Activated CD8-positive, alpha-beta T cell treated with anti-CD3 and anti-CD28 coated beads, Interleukin-2, amount 10 ng/mL, durations not matched to agents 7 days and 5 days (primary cell): Measurements from ENCODE around the gene IRF9. TPM values are rescaled to one million over a fixed set of nuclear protein-coding genes. Genes with fewer than 3 reads are reported as not detected.

Experiments used
- ATAC-seq: fragments of 150-1000 bp; cut with Tn5 transposase; one replicate; pipeline ENCODE4 v1.10.0; 2021; ENCODE audit warnings: moderate library complexity
- CTCF ChIA-PET: fragments of 350-600 bp; sonication (Branson Sonifier 250); formaldehyde crosslinking; loops from one replicate; lab custom pipeline; 2021; ENCODE audit warnings: antibody characterized with exemption; lab: Charles Lee
- POLR2A ChIA-PET: fragments of 350-600 bp; sonication (Branson Sonifier 250); formaldehyde crosslinking; loops from one replicate; lab custom pipeline; 2021; ENCODE audit warnings: antibody characterized with exemption; lab: Charles Lee
- DNase-seq: peaks from one replicate; pipeline ENCODE4 v3.0.0-alpha.2; 2020
- H3K27ac Mint-ChIP-seq: one replicate; pipeline ENCODE4 v1.8.0; 2021; ENCODE audit warnings: mild to moderate bottlenecking, mixed read lengths
- H3K27me3 Mint-ChIP-seq: one replicate; pipeline ENCODE4 v1.8.0; 2021; ENCODE audit warnings: low read depth, mixed read lengths
- H3K36me3 Mint-ChIP-seq: one replicate; pipeline ENCODE4 v1.8.0; 2021; ENCODE audit warnings: low read depth, mixed read lengths
- H3K4me1 Mint-ChIP-seq: one replicate; pipeline ENCODE4 v1.8.0; 2021; ENCODE audit warnings: low read depth, mixed read lengths
- H3K4me3 Mint-ChIP-seq: one replicate; pipeline ENCODE4 v1.8.0; 2021; ENCODE audit warnings: mild to moderate bottlenecking, mixed read lengths
- H3K9me3 Mint-ChIP-seq: one replicate; pipeline ENCODE4 v1.8.0; 2022; ENCODE audit warnings: mixed read lengths; ENCODE audit not compliant: insufficient read depth
- microRNA-seq: library from miRNA; unstranded; fragments of <30 nt; microRNA quantifications from one replicate; pipeline ENCODE4 v1.2.0, GENCODE V29; 2022
- total RNA-seq, 2 experiments: library from RNA; stranded (reverse); gene quantifications; one replicate each; pipeline ENCODE4 v1.2.3, GENCODE V29; 2021

The IRF9 gene
- total RNA-seq, 2 experiments from 2014 or later, result 221 to 242 TPM

DNA sequence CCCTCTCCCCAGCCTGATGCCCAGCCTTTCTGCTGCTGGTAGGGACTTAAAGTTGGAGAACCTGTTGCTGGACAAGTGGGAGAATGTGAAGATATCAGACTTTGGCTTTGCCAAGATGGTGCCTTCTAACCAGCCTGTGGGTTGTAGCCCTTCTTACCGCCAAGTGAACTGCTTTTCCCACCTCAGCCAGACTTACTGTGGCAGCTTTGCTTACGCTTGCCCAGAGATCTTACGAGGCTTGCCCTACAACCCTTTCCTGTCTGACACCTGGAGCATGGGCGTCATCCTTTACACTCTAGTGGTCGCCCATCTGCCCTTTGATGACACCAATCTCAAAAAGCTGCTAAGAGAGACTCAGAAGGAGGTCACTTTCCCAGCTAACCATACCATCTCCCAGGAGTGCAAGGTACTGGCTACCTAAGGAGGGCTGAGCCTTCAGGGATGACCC lies 46.1 kb downstream of the IRF9 start:
- ChIA-PET CTCF (interaction anchor here (1.0 kb wide), 1 partner anchor 101 kb away, joined by 3 read pairs; the partner anchor contains the start of gene CIDEB), POLR2A (interaction anchor here (1.0 to 4.1 kb wide), 3 partner anchors 8 to 93 kb away, joined by 3 to 23 read pairs (median 3); partner anchors contain the start of genes DCAF11 and TM9SF1)
- H3K4me3 Mint-ChIP-seq, result no peak overlapping the region
- peaks cover 21% of the 10 kb centered on the region for H3K4me1 Mint-ChIP-seq
- peak overlapping the region; percentile 46 for H3K27ac Mint-ChIP-seq
- H3K27me3 Mint-ChIP-seq, result no peaks in the 10 kb centered on the region
- H3K36me3 Mint-ChIP-seq, result peaks cover 83% of the 10 kb centered on the region
- no peak for ATAC-seq
- no peak for DNase-seq
- H3K9me3 Mint-ChIP-seq, result peaks cover 7% of the 10 kb centered on the region

DNA sequence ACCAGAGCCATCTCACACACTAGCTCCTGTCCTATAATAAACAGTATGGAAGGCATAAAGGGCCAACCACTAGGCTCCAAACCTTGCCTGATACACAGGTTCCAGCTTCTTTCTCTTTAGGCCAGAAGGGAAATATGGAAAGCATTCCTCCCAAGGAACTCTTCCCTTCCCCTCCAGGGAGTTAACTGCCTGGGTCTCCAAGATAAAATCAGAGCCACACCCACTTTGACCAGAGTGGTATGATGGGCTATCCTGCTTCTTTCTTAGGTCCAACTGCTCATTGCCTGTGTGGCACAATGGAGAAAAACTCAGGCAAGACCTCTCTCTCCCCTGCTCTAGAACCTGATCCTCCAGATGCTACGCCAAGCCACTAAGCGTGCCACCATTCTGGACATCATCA lies 46.6 kb downstream of the IRF9 start:
- peaks cover 25% of the 10 kb centered on the region for H3K4me1 Mint-ChIP-seq
- CTCF ChIA-PET, result no interaction called here
- H3K27ac Mint-ChIP-seq, result no peak overlapping the region
- H3K27me3 Mint-ChIP-seq, result no peaks in the 10 kb centered on the region
- POLR2A ChIA-PET, result interaction anchor here (1.0 to 4.1 kb wide), 3 partner anchors 8 to 94 kb away, joined by 3 to 23 read pairs (median 3); partner anchors contain the start of genes DCAF11 and TM9SF1
- no peak for ATAC-seq
- no peak overlapping the region for H3K4me3 Mint-ChIP-seq
- no peak for DNase-seq
- peaks cover 78% of the 10 kb centered on the region for H3K36me3 Mint-ChIP-seq
- peaks cover 5% of the 10 kb centered on the region for H3K9me3 Mint-ChIP-seq

DNA sequence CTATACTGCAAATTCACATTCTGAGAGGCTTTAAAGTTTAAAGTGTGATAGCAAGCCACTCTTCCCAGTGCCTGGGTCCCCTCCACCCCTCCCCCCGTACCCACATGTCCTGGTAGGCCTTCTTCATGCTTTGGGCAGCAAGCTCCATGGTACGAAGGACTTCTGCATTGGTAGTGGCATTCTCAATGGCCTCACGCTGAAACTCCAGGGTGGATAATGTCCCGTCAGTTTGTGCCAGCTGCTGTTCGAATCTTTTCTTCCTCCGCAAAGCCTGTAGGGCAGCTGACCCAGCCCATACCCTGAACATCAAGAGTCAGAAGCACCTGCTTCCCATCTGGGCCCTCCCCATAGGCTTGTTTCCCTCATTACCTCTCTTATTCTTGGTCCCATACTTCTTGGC lies 50.2 kb downstream of the IRF9 start:
- DNase-seq (no peak), ATAC-seq (no peak)
- CTCF ChIA-PET, result interaction anchor here (0.8 to 4.0 kb wide), 3 partner anchors 16 to 97 kb away, joined by 3 to 22 read pairs (median 3); partner anchors contain the start of genes CIDEB, TINF2 and TM9SF1
- peak overlapping the region; percentile 87 for H3K4me3 Mint-ChIP-seq
- peak overlapping the region; percentile 97 for H3K27ac Mint-ChIP-seq
- POLR2A ChIA-PET, result interaction anchor here (0.8 to 8.8 kb wide), 2 partner anchors 17 to 56 kb away, joined by 3 to 87 read pairs; partner anchors contain the start of gene TM9SF1
- peaks cover 69% of the 10 kb centered on the region for H3K36me3 Mint-ChIP-seq
- H3K9me3 Mint-ChIP-seq, result no peaks in the 10 kb centered on the region
- peaks cover 48% of the 10 kb centered on the region for H3K4me1 Mint-ChIP-seq
- no peaks in the 10 kb centered on the region for H3K27me3 Mint-ChIP-seq

DNA sequence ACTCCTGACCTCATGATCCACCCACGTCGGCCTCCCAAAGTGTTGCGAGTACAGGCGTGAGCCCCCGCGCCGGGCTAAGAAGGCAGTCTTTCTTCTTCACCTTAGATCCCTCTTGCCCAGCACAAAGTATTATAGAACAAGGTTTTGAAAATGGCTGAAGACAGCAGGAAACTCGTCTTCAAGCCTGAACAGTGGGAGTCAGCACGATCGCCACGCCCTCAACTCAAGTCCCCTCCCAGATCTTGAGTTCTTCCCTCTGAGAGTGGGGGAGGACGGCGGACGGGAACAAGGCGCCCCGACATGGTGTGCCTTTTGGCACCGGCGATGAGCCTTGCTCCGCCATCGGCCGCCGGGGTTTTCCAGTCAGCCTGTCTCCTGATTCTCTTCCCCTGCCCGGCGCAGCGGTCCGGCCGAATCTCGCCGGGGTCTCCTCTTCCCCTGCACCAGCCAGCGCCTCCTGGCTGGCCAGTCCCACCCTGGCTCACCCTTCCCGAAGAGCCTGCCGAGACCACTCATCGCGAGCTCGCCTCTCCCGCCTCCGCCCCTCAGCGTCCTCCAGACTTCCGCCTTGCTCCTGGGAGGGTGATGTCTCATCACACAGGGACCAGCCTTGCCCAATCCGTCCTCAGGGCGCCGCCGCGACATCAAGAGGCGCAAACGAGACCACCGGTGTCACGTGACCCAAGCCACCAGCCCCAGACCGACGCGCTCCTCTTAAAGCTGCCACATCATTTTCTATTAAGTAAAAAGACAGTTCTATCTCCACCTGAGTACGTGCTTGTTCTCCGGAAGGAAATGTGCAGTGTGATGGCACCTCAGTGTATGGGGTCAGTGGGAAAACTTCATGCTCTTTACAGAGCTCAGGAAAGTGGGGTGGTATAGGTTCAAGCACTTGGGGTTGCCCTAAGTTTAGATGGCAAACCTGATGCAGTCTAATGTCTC lies 52.1 kb downstream of the IRF9 start, which contains the start of gene CHMP4A:
Gene CHMP4A, minus strand, starts transcription at position 565 of the 942 bp plus-strand sequence. Its CDS starts 49 bp downstream, at position 516.
- peak; percentile 87 for ATAC-seq
- Mint-ChIP-seq H3K27me3 (no peaks in the 10 kb centered on the region), H3K9me3 (no peaks in the 10 kb centered on the region), H3K4me3 (peak within 1 kb of the TSS; percentile 87), H3K4me1 (peaks cover 50% of the 10 kb centered on the region), H3K36me3 (peaks cover 59% of the 10 kb centered on the region), H3K27ac (peak within 1 kb of the TSS; percentile 97)
- DNase-seq, result peak; percentile 99
- CTCF ChIA-PET, result interaction anchor here (0.7 to 4.0 kb wide), 20 partner anchors 10 to 218 kb away, joined by 3 to 47 read pairs (median 6); partner anchors contain the start of genes CIDEB, DHRS1, IPO4 and IRF9
- POLR2A ChIA-PET, result interaction anchor here (0.6 to 8.8 kb wide), 37 partner anchors 8 to 891 kb away, joined by 3 to 87 read pairs (median 5); partner anchors contain the start of genes ADCY4, CIDEB, DHRS1 and EMC9

DNA sequence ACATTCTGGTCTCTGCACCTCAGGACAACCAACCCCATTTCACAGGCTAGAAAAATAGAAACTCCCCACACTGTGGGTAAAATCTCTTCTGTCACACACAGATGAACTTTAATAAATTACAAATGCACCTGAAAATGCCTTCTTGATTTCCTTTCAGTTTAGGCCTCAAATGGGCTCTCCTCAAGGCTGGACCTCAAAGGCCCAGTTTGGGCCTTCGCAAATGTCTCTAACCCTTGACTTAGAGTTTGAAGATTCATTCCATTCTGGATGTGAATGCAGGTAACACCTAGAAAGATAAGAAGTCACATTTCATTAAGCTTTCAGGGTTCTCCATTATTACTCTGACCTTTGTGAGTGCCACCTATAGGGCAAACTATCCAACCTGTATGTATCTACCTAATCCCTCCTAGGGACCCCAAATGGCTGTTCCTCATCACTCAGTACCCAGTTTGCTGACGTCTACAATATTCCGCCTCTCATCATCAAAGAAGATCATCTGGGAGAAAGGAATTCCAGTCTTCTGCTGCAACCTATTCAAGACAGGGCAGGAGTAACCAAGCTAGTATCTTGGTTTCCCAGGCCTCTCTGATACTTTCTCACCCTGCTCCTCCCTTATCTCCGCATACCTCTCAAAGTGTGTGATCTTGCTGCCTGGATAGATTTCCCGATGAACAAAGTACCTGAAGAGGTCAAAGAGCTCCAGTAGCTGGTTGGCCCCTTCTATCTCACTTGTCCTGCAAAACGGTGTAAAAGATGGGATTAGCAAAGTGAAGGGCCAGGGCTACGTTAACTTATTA lies 53.0 kb downstream of the IRF9 start:
- H3K9me3 Mint-ChIP-seq, result no peaks in the 10 kb centered on the region
- ChIA-PET POLR2A (interaction anchor here (0.6 to 8.8 kb wide), 38 partner anchors 9 to 892 kb away, joined by 3 to 87 read pairs (median 5); partner anchors contain the start of genes ADCY4, CIDEB, DHRS1 and EMC9), CTCF (interaction anchor here (0.6 to 4.0 kb wide), 23 partner anchors 11 to 222 kb away, joined by 3 to 47 read pairs (median 6); partner anchors contain the start of genes CIDEB, DHRS1, IPO4 and IRF9)
- no peak for ATAC-seq
- H3K27ac Mint-ChIP-seq, result peak overlapping the region; percentile 97
- no peaks in the 10 kb centered on the region for H3K27me3 Mint-ChIP-seq
- DNase-seq, result no peak
- H3K4me3 Mint-ChIP-seq, result peak overlapping the region; percentile 87
- peaks cover 56% of the 10 kb centered on the region for H3K36me3 Mint-ChIP-seq
- peaks cover 50% of the 10 kb centered on the region for H3K4me1 Mint-ChIP-seq

DNA sequence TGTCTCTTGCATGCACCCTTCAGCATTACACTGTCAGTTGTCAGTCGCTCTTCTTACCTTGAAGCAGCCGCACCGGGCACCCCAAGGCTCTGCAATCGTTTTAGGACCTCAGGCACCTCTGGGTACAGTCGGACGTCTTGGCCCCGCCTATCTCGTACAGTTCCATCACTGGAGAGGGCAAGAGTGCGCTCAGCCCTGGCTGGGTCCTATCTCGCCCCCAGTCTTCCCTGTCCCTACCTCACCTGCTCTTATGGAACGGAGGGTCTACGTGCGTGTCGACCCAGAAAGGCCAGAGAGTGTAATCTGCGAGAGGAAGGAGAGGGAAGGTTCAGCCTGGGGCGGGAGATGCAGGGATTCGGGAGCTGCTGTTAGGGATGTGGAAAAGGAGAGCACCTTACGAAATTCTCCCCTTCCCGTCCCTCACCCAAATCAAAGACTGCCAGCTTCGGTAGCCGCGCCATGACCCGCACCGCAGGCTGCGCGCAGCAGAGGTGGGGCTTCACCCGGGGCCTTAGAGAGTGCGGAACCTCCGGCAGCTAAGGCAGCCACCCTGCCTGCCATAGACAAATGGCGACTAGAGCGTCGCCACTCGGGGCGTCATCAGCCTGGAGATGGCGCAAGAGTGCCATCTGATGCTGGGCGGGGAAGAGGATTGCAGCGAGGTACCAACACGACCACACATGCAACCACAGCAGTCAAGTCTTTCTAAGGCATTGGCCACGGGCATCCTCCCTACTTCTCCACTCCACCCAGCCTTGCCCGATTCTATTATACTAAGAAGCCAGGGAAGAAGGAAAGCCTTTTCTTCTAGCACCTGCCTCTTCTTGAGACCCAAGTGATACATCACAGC lies 54.7 kb downstream of the IRF9 start, which contains the start of gene MDP1:
Gene MDP1, minus strand, starts transcription at position 572 of the 850 bp plus-strand sequence. Its CDS starts 111 bp downstream, at position 461.
- Mint-ChIP-seq H3K36me3 (peaks cover 42% of the 10 kb centered on the region), H3K27me3 (no peaks in the 10 kb centered on the region)
- POLR2A ChIA-PET, result interaction anchor here (0.6 to 8.8 kb wide), 18 partner anchors 13 to 895 kb away, joined by 3 to 87 read pairs (median 5); partner anchors contain the start of genes DCAF11, DHRS1, EMC9 and GMPR2

More for the DNA sequence above, 54.7 kb downstream of the IRF9 start, which contains the start of gene MDP1:
- ATAC-seq (peak; percentile 77), DNase-seq (peak; percentile 93)
- Mint-ChIP-seq H3K4me1 (peaks cover 46% of the 10 kb centered on the region), H3K9me3 (no peaks in the 10 kb centered on the region), H3K27ac (peak within 1 kb of the TSS; percentile 97), H3K4me3 (peak within 1 kb of the TSS; percentile 94)
- CTCF ChIA-PET, result interaction anchor here (0.5 to 3.7 kb wide), 31 partner anchors 9 to 224 kb away, joined by 3 to 47 read pairs (median 5); partner anchors contain the start of genes CIDEB, DHRS1, GMPR2 and IPO4

Small RNA genes within 50 kb of the gene (microRNA-seq; reads per million reads assigned to microRNA genes)
- not detected for gene MIR7703

Other genes starting within 250 kb of the IRF9 start
- 10 to 100 TPM; 18.3 to 19.4 TPM for gene DHRS4, start 207.5 kb upstream of the IRF9 start, total RNA-seq
- 10 to 100 TPM; 17.7 to 19.1 TPM for gene DHRS4L2, start 172.3 kb upstream of the IRF9 start, total RNA-seq
- gene CARMIL3, start 109.3 kb upstream of the IRF9 start, total RNA-seq, result under 1 TPM; 0.86 to 0.95 TPM
- gene CPNE6, start 89.7 kb upstream of the IRF9 start, total RNA-seq, result under 1 TPM in 1 of 2 experiments, not detected in 1; 0.10 TPM
- gene PCK2, start 67.0 kb upstream of the IRF9 start, total RNA-seq, result 10 to 100 TPM; 49.6 to 54.9 TPM
- 100 to 1,000 TPM; 101 to 107 TPM for gene DCAF11, start 46.5 kb upstream of the IRF9 start, total RNA-seq
- gene NRL, start 46.3 kb upstream of the IRF9 start, total RNA-seq, result 1 to 10 TPM; 2.8 to 3.4 TPM
- 1 to 10 TPM; 1.4 to 2.1 TPM for gene FITM1, start 30.6 kb upstream of the IRF9 start, total RNA-seq
- gene PSME1, start 25.1 kb upstream of the IRF9 start, total RNA-seq, result 100 to 1,000 TPM; 516 to 530 TPM
- 10 to 100 TPM; 49.9 to 53.2 TPM for gene EMC9, start 19.7 kb upstream of the IRF9 start, total RNA-seq
- gene PSME2, start 14.7 kb upstream of the IRF9 start, total RNA-seq, result 100 to 1,000 TPM; 635 to 636 TPM
- 100 to 1,000 TPM; 123 to 142 TPM for gene RNF31, start 13.8 kb upstream of the IRF9 start, total RNA-seq
- 10 to 100 TPM; 54.5 to 58.6 TPM for gene REC8, start 10.8 kb downstream of the IRF9 start, total RNA-seq
- 10 to 100 TPM; 56.3 to 60.1 TPM for gene IPO4, start 27.6 kb downstream of the IRF9 start, total RNA-seq
- 10 to 100 TPM; 29.3 to 32.8 TPM for gene TM9SF1, start 34.2 kb downstream of the IRF9 start, total RNA-seq
- gene TSSK4, start 44.4 kb downstream of the IRF9 start, total RNA-seq, result not detected
- gene CHMP4A, start 52.2 kb downstream of the IRF9 start, total RNA-seq, result 10 to 100 TPM; 83.2 to 93.4 TPM
- 10 to 100 TPM; 16.9 to 18.2 TPM for gene MDP1, start 54.8 kb downstream of the IRF9 start, total RNA-seq
- gene NEDD8, start 71.1 kb downstream of the IRF9 start, total RNA-seq, result 100 to 1,000 TPM; 214 to 222 TPM
- gene GMPR2, start 71.7 kb downstream of the IRF9 start, total RNA-seq, result 10 to 100 TPM; 67.2 to 68.4 TPM
- gene TINF2, start 81.4 kb downstream of the IRF9 start, total RNA-seq, result 100 to 1,000 TPM; 128 to 131 TPM
- gene TGM1, start 101.9 kb downstream of the IRF9 start, total RNA-seq, result 1 to 10 TPM; 2.7 to 3.1 TPM
- gene RABGGTA, start 110.3 kb downstream of the IRF9 start, total RNA-seq, result 10 to 100 TPM; 47.7 to 51.8 TPM
- 10 to 100 TPM; 28.6 to 33.9 TPM for gene DHRS1, start 138.5 kb downstream of the IRF9 start, total RNA-seq
- 10 to 100 TPM; 35.2 to 36.7 TPM for gene NOP9, start 138.6 kb downstream of the IRF9 start, total RNA-seq
- 10 to 100 TPM; 47.2 to 48.2 TPM for gene CIDEB, start 146.7 kb downstream of the IRF9 start, total RNA-seq
- gene LTB4R2, start 148.9 kb downstream of the IRF9 start, total RNA-seq, result 10 to 100 TPM; 17.8 to 18.7 TPM
- 10 to 100 TPM; 26.9 to 28.0 TPM for gene LTB4R, start 150.2 kb downstream of the IRF9 start, total RNA-seq
- gene ADCY4, start 173.8 kb downstream of the IRF9 start, total RNA-seq, result 1 to 10 TPM; 3.4 to 4.7 TPM
- gene RIPK3, start 178.7 kb downstream of the IRF9 start, total RNA-seq, result 10 to 100 TPM; 26.9 to 28.6 TPM
- not detected for gene NFATC4, start 206.9 kb downstream of the IRF9 start, total RNA-seq
- under 1 TPM; 0.21 to 0.52 TPM for gene NYNRIN, start 237.7 kb downstream of the IRF9 start, total RNA-seq